ENCODE measurements around the gene TGFBR3.

Gene TGFBR3

GRCh38 chr1:91640877-91641526 lies 244.9 kb downstream of the TGFBR3 start:
- no peak overlapping the region for H3K27ac Mint-ChIP-seq (ENCODE audit: low read depth)
- no peak overlapping the region for H3K4me3 Mint-ChIP-seq
- H3K4me1 Mint-ChIP-seq, result no peaks in the 10 kb centered on the region
- no peak for ATAC-seq (replicated peaks; ENCODE audit: extremely low read depth, poor library complexity, severe bottlenecking)
- no peaks in the 10 kb centered on the region for H3K36me3 Mint-ChIP-seq (ENCODE audit: insufficient read depth)
- H3K27me3 Mint-ChIP-seq, result no peaks in the 10 kb centered on the region
- no peaks in the 10 kb centered on the region for H3K9me3 Mint-ChIP-seq
- no peak for DNase-seq (ENCODE audit: low spot score in 2 of 2)

- H3K36me3 Mint-ChIP-seq (ENCODE audit: insufficient read depth), result no peaks in the 10 kb centered on the region
- peaks cover 6% of the 10 kb centered on the region for H3K4me1 Mint-ChIP-seq
- no peak overlapping the region for H3K27ac Mint-ChIP-seq (ENCODE audit: low read depth)
Observed at GRCh38 chr1:91637539-91637994, 248.4 kb downstream of the TGFBR3 start.

GRCh38 chr1:91635763-91636162 lies 250.2 kb downstream of the TGFBR3 start:
- H3K27me3 Mint-ChIP-seq, result no peaks in the 10 kb centered on the region
- H3K36me3 Mint-ChIP-seq (ENCODE audit: insufficient read depth), result no peaks in the 10 kb centered on the region
- no peak overlapping the region for H3K4me3 Mint-ChIP-seq
- H3K27ac Mint-ChIP-seq (ENCODE audit: low read depth), result no peak overlapping the region
- H3K4me1 Mint-ChIP-seq, result peaks cover 12% of the 10 kb centered on the region
- DNase-seq (ENCODE audit: low spot score in 2 of 2), result no peak
- ATAC-seq (replicated peaks; ENCODE audit: extremely low read depth, poor library complexity, severe bottlenecking), result no peak
- no peaks in the 10 kb centered on the region for H3K9me3 Mint-ChIP-seq

More at GRCh38 chr1:91637539-91637994, 248.4 kb downstream of the TGFBR3 start:
- ATAC-seq (replicated peaks; ENCODE audit: extremely low read depth, poor library complexity, severe bottlenecking) (no peak), DNase-seq (ENCODE audit: low spot score in 2 of 2) (no peak)
- no peak overlapping the region for H3K4me3 Mint-ChIP-seq
- H3K27me3 Mint-ChIP-seq, result no peaks in the 10 kb centered on the region
- H3K9me3 Mint-ChIP-seq, result no peaks in the 10 kb centered on the region

GRCh38 chr1:91633438-91633837 lies 252.5 kb downstream of the TGFBR3 start:
- DNase-seq (ENCODE audit: low spot score in 2 of 2) (no peak), ATAC-seq (replicated peaks; ENCODE audit: extremely low read depth, poor library complexity, severe bottlenecking) (peak; percentile 36)
- Mint-ChIP-seq H3K27ac (ENCODE audit: low read depth) (no peak overlapping the region), H3K4me1 (peaks cover 12% of the 10 kb centered on the region), H3K4me3 (no peak overlapping the region), H3K27me3 (no peaks in the 10 kb centered on the region), H3K36me3 (ENCODE audit: insufficient read depth) (no peaks in the 10 kb centered on the region), H3K9me3 (no peaks in the 10 kb centered on the region)

GRCh38 chr1:91631718-91632330 lies 254.1 kb downstream of the TGFBR3 start:
- Mint-ChIP-seq H3K4me3 (no peak overlapping the region), H3K27ac (ENCODE audit: low read depth) (no peak overlapping the region), H3K36me3 (ENCODE audit: insufficient read depth) (no peaks in the 10 kb centered on the region), H3K9me3 (no peaks in the 10 kb centered on the region), H3K27me3 (no peaks in the 10 kb centered on the region), H3K4me1 (peaks cover 12% of the 10 kb centered on the region)
- DNase-seq (ENCODE audit: low spot score in 2 of 2), result no peak
- no peak for ATAC-seq (replicated peaks; ENCODE audit: extremely low read depth, poor library complexity, severe bottlenecking)

- Mint-ChIP-seq H3K36me3 (ENCODE audit: insufficient read depth) (no peaks in the 10 kb centered on the region), H3K9me3 (no peaks in the 10 kb centered on the region), H3K4me3 (no peak overlapping the region), H3K4me1 (peaks cover 12% of the 10 kb centered on the region), H3K27me3 (no peaks in the 10 kb centered on the region), H3K27ac (ENCODE audit: low read depth) (no peak overlapping the region)
- no peak for ATAC-seq (replicated peaks; ENCODE audit: extremely low read depth, poor library complexity, severe bottlenecking)
- no peak for DNase-seq (ENCODE audit: low spot score in 2 of 2)
Observed at GRCh38 chr1:91630803-91631202, 255.1 kb downstream of the TGFBR3 start.
